ENCODE data around the gene TRPM5.

DNA sequence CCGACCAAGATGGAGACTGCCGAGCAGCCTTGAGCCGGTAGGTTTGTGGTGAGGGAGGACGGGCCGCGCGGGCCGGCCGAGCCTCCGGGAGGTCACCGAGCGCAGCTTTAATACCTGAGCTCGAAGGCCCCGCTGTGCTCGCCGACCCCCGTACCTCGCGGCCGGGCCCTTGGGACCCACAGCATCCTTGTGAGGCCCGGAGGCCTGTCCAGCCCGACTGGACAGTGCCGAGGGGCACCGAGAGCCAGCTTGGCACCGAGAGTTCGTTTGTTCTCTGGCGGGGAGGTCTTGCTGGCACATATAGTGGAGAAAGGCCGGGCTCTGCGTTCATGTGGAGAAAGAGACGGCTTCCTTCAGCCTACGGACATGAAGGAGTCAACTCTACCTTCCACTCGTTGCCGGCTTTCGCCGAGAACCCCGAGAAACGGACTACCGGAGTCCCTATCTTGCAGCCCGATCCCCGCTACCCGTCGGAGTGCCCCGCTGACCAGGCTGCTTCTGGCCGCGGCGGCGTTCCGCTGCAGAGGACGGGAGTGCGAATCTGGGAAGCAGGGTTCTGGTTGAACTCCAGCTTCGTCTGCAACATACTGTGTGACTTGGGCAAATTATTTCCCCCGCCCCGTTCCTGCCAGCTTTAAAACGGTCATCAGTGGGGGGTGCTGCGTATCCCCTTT, 43.4 kb downstream of the TRPM5 start:
- TF ChIP-seq, protein P1, sequence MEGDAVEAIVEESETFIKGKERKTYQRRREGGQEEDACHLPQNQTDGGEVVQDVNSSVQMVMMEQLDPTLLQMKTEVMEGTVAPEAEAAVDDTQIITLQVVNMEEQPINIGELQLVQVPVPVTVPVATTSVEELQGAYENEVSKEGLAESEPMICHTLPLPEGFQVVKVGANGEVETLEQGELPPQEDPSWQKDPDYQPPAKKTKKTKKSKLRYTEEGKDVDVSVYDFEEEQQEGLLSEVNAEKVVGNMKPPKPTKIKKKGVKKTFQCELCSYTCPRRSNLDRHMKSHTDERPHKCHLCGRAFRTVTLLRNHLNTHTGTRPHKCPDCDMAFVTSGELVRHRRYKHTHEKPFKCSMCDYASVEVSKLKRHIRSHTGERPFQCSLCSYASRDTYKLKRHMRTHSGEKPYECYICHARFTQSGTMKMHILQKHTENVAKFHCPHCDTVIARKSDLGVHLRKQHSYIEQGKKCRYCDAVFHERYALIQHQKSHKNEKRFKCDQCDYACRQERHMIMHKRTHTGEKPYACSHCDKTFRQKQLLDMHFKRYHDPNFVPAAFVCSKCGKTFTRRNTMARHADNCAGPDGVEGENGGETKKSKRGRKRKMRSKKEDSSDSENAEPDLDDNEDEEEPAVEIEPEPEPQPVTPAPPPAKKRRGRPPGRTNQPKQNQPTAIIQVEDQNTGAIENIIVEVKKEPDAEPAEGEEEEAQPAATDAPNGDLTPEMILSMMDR (IDR thresholded peaks at IDR 0.05; ENCODE audit: insufficient read depth, low read length), result no peak
- TF ChIP-seq GABPA (IDR thresholded peaks at IDR 0.05; ENCODE audit: low read depth) (no peak), POLR2AphosphoS5 (IDR thresholded peaks at IDR 0.05; ENCODE audit: low read depth) (no peak), SPI1 (IDR thresholded peaks at IDR 0.05; ENCODE audit: borderline replicate concordance, low read depth) (no peak)
- TF ChIP-seq, protein P2, sequence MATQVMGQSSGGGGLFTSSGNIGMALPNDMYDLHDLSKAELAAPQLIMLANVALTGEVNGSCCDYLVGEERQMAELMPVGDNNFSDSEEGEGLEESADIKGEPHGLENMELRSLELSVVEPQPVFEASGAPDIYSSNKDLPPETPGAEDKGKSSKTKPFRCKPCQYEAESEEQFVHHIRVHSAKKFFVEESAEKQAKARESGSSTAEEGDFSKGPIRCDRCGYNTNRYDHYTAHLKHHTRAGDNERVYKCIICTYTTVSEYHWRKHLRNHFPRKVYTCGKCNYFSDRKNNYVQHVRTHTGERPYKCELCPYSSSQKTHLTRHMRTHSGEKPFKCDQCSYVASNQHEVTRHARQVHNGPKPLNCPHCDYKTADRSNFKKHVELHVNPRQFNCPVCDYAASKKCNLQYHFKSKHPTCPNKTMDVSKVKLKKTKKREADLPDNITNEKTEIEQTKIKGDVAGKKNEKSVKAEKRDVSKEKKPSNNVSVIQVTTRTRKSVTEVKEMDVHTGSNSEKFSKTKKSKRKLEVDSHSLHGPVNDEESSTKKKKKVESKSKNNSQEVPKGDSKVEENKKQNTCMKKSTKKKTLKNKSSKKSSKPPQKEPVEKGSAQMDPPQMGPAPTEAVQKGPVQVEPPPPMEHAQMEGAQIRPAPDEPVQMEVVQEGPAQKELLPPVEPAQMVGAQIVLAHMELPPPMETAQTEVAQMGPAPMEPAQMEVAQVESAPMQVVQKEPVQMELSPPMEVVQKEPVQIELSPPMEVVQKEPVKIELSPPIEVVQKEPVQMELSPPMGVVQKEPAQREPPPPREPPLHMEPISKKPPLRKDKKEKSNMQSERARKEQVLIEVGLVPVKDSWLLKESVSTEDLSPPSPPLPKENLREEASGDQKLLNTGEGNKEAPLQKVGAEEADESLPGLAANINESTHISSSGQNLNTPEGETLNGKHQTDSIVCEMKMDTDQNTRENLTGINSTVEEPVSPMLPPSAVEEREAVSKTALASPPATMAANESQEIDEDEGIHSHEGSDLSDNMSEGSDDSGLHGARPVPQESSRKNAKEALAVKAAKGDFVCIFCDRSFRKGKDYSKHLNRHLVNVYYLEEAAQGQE (IDR thresholded peaks at IDR 0.05; ENCODE audit: insufficient replicate concordance, low read depth), result no peak

Data from HL-60 (cell line).